GM21528 (cell line): ENCODE results near the gene PTP4A2.

Source experiments
- ATAC-seq: cut with Tn5 transposase; IDR thresholded peaks from one replicate; pipeline ENCODE4 v1.9.1; 2021; ENCODE audit warnings: mild to moderate bottlenecking, moderate library complexity; ENCODE audit not compliant: unreplicated experiment, low FRiP score

PTP4A2 gene

DNA sequence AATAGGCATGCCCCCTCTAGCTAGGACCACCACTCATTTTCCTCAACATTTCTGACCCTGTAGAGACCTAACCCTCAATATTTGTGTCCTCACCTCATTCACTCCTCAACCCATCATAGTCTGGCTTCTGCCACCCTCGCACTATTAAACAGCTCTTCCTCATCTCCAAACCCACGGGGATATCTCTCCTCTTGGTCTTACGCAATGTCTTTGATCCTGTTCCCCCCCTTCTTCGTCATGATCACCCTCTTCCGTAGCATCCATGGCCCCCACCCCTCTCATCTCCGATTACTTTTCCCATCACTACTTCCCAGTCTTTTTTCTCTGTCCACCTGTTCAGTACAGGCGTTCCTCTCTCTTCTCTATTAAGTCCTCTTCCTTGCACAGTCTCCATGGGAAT is 70.6 kb downstream of the PTP4A2 start:
- ATAC-seq = no peak

DNA sequence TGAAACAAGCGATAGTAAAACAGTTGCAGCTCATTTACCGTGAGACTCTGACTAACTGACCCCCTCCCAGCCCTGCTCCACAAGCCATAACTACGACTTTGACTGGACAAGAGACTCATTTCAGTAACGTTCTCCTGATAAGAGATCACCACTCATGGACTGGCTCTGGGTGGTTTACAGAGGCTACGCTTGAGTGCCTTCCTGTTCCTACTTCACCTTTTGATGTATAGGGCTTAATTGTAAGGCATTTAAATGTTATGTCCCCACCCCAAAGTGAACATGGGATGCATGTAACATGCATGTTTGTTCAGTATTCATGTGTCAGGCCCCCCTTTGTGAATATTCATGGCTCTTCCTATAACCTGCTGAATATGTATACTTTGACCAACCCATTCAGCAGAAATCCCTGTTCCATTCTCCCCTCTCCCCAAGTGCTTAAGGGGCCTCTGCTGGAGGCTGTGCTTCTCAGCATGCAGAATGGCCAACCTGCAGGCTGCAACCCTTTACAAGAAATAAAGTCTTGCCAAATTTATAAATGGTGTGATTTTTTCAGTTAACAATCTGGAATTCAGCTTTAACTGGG is 71.6 kb downstream of the PTP4A2 start:
- no peak for ATAC-seq

DNA sequence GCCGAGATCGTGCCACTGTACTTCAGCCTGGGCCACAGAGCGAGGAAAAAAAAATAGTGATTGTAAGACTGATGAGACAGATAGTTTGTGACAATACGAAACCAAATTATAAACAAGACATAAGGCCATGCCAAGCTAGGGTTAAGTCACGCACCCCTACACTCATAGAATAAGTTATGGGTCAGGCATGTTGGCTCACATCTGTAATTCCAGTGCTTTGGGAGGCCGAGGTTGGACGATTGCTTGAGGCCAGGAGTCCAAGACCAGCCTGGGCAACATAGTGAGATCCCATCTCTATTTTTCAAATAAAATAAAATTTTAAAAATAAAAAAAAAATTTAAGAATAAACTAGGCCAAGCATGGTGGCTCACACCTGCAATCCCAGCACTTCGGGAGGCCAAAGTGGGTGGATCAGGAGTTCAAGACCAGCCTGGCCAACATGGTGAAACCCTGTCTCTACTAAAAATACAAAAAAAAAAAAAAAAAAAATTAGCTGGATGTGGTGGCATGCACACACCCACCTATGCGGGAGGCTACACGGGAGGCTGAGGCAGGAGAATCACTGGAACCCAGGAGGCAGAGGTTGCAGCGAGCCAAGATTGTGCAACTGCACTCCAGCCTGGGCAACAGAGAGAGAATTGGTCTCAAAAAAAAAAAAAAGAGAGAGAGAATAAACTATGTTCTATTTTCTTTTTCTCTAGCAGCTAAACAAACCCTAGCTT is 72.3 kb downstream of the PTP4A2 start:
- ATAC-seq = no peak

DNA sequence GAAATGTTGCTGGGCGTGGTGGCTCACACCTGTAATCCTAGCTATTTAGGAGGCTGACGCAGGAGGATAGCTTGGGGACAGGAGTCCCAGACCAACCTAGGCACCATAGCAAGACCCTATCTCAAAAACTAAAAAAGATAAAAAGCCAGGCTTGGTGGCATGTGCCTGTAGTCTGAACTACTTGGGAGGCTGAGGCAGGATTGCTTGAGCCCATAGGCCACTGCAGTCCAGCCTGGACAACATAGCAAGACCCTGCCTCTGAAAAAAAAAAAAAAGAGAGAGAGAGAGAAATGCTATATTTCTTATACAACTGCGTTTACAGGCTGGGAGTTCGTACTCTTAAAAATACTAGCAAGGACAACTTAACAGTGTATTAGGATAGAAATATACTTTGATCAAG is 76.1 kb downstream of the PTP4A2 start:
- no peak for ATAC-seq

DNA sequence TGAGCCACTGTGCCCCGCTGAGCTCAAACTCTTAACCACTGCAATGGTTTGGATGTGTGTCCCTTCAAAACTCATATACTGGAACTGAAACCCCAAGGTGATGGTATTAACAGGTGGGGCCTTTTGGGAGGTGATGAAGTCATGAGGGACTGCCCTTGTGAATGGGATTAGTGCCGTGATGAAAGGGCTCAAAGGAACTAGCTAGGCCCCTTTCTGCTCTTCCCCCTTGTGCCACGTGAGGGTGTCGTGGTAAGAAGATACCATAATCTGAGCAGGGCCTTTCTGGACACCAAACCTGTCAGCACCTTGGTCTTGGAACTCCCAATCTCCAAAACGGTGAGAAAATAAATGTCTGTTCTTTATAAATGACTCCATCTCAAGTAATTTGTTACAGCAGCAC is 76.8 kb downstream of the PTP4A2 start:
- ATAC-seq = no peak

- no peak for ATAC-seq
Measured at GRCh38 chr1:31860581-31860980, 77.6 kb downstream of the PTP4A2 start.

GRCh38 chr1:31859719-31860118 is 78.4 kb downstream of the PTP4A2 start:
- ATAC-seq = no peak

GRCh38 chr1:31859044-31859443 is 79.1 kb downstream of the PTP4A2 start:
- no peak for ATAC-seq

- no peak for ATAC-seq
Measured at GRCh38 chr1:31857863-31858262, 80.3 kb downstream of the PTP4A2 start.
